ENCODE measurements around the gene SLC6A20. TPM values are rescaled to one million over a fixed set of nuclear protein-coding genes. Genes with fewer than 3 reads are reported as not detected.

SLC6A20 gene
- total RNA-seq, 1 experiment from 2014 or later = 0.89 TPM

- H3K79me2 ChIP-seq (ENCODE audit: insufficient read depth, low read length) = no peaks in the 10 kb centered on the region
- H3K9me2 ChIP-seq (ENCODE audit: insufficient read depth) = no peaks in the 10 kb centered on the region
- intact Hi-C loops (cut with micrococcal nuclease) = no loop called here
- H3K9ac ChIP-seq (ENCODE audit: low read length) = no peak overlapping the region
- H3K9me3 ChIP-seq (ENCODE audit: control insufficient read depth in 1 of 2, insufficient read depth in 1 of 2, low read depth in 1 of 2, low read length in 2 of 2) = no peaks in the 10 kb centered on the region
- no peak for ATAC-seq
- H3K27ac ChIP-seq (ENCODE audit: low read depth, low read length) = no peak overlapping the region
- no peak for DNase-seq (ENCODE audit: low read depth, low spot score)
- no peaks in the 10 kb centered on the region for H3K4me1 ChIP-seq (ENCODE audit: control insufficient read depth in 1 of 2, insufficient read depth in 2 of 2, low read length in 2 of 2)
- H3K36me3 ChIP-seq (ENCODE audit: control insufficient read depth in 1 of 2, insufficient read depth in 2 of 2, low read length in 2 of 2) = peaks cover 16 to 27% of the 10 kb centered on the region in 2 experiments
- CTCF ChIA-PET = no interaction called here
- POLR2A ChIA-PET = no interaction called here
- no peaks in the 10 kb centered on the region for H3K27me3 ChIP-seq (ENCODE audit: insufficient read depth, low read length)
- H2AFZ ChIP-seq (ENCODE audit: low read depth, low read length, poor library complexity, severe bottlenecking) = no peak overlapping the region
- H4K20me1 ChIP-seq (ENCODE audit: insufficient read depth) = no peaks in the 10 kb centered on the region
- no peak overlapping the region for H3K4me2 ChIP-seq (ENCODE audit: low read length)
- TF ChIP-seq SRF (IDR thresholded peaks at IDR 0.05; ENCODE audit: low read depth) = no peak
- RAD21 ChIA-PET (ENCODE audit: low non-redundant PET in 1 of 2, low total read pairs in 2 of 2, uncharacterized antibody in 2 of 2, unreplicated experiment in 2 of 2) = no interaction called here
- no TSS peak for BruUV-seq (replicated peaks)
- H3K4me3 ChIP-seq (replicated peaks in 1 of 2; ENCODE audit: low read depth in 1 of 2, low read length in 2 of 2) = no peak overlapping the region
These were observed 59.6 kb downstream of the SLC6A20 start for GRCh38 chr3:45736707-45737106.

DNA sequence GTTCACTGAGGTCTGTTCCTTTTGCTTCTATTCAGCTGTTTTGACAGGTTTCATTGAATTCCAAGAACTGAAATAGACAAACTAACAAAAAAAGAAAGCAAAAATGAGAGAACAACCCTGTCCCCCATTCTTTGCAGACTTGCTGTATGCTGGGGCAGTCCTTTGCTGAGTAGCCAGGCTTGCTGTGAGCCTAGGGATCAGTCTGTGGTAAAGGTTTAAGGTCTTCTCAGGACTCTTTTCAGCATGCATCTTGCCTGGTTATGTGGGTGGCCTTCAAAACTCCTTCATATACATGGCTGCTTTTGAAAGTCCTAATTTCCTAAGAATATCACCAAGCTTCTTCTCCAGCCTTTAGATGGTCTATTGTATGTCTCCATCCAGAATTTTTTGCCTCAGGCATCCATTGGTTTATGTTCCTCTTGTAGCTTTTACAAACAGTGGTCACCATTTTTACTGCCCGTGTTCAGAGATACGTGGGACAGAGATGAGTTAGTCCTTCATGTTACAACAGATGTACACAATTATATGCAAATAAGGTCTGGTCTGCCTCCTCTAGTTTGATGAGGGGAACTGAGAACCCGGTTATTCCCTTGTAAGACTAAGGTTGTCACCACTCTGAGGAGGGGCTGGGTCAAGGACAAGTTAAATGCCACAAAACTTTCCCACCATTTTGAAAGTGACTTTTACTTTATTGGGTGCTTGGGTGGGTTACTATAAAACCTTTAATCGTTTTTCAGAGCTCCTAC is 65.8 kb downstream of the SLC6A20 start:
- ATAC-seq (no peak), DNase-seq (ENCODE audit: low read depth, low spot score) (no peak)
- H3K79me2 ChIP-seq (ENCODE audit: insufficient read depth, low read length) = no peaks in the 10 kb centered on the region
- H3K9me3 ChIP-seq (ENCODE audit: control insufficient read depth in 1 of 2, insufficient read depth in 1 of 2, low read depth in 1 of 2, low read length in 2 of 2) = no peaks in the 10 kb centered on the region
- no peak overlapping the region for H3K9ac ChIP-seq (ENCODE audit: low read length)
- no peak overlapping the region for H3K27ac ChIP-seq (ENCODE audit: low read depth, low read length)
- H3K36me3 ChIP-seq (ENCODE audit: control insufficient read depth in 1 of 2, insufficient read depth in 2 of 2, low read length in 2 of 2) = peaks cover 9 to 12% of the 10 kb centered on the region in 2 experiments; a peak in 3 of 4 replicates
- RAD21 ChIA-PET (ENCODE audit: low non-redundant PET in 1 of 2, low total read pairs in 2 of 2, uncharacterized antibody in 2 of 2, unreplicated experiment in 2 of 2) = no interaction called here
- no peaks in the 10 kb centered on the region for H3K4me1 ChIP-seq (ENCODE audit: control insufficient read depth in 1 of 2, insufficient read depth in 2 of 2, low read length in 2 of 2)
- CTCF ChIA-PET = no interaction called here
- no peaks in the 10 kb centered on the region for H4K20me1 ChIP-seq (ENCODE audit: insufficient read depth)
- TF ChIP-seq, protein P1, sequence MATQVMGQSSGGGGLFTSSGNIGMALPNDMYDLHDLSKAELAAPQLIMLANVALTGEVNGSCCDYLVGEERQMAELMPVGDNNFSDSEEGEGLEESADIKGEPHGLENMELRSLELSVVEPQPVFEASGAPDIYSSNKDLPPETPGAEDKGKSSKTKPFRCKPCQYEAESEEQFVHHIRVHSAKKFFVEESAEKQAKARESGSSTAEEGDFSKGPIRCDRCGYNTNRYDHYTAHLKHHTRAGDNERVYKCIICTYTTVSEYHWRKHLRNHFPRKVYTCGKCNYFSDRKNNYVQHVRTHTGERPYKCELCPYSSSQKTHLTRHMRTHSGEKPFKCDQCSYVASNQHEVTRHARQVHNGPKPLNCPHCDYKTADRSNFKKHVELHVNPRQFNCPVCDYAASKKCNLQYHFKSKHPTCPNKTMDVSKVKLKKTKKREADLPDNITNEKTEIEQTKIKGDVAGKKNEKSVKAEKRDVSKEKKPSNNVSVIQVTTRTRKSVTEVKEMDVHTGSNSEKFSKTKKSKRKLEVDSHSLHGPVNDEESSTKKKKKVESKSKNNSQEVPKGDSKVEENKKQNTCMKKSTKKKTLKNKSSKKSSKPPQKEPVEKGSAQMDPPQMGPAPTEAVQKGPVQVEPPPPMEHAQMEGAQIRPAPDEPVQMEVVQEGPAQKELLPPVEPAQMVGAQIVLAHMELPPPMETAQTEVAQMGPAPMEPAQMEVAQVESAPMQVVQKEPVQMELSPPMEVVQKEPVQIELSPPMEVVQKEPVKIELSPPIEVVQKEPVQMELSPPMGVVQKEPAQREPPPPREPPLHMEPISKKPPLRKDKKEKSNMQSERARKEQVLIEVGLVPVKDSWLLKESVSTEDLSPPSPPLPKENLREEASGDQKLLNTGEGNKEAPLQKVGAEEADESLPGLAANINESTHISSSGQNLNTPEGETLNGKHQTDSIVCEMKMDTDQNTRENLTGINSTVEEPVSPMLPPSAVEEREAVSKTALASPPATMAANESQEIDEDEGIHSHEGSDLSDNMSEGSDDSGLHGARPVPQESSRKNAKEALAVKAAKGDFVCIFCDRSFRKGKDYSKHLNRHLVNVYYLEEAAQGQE (IDR thresholded peaks at IDR 0.05; ENCODE audit: low read depth) = no peak
- TF ChIP-seq EZH2 (IDR thresholded peaks at IDR 0.05) (no peak), FOSL1 (IDR thresholded peaks at IDR 0.05; ENCODE audit: low read depth) (no peak), MAX (IDR thresholded peaks at IDR 0.05) (no peak), ZFX (IDR thresholded peaks at IDR 0.05) (no peak)
- no peaks in the 10 kb centered on the region for H3K27me3 ChIP-seq (ENCODE audit: insufficient read depth, low read length)
- H3K4me2 ChIP-seq (ENCODE audit: low read length) = no peak overlapping the region
- BruUV-seq (replicated peaks) = no TSS peak
- H3K9me2 ChIP-seq (ENCODE audit: insufficient read depth) = no peaks in the 10 kb centered on the region
- intact Hi-C loops (cut with micrococcal nuclease) = no loop called here
- POLR2A ChIA-PET = no interaction called here
- no peak overlapping the region for H3K4me3 ChIP-seq (replicated peaks in 1 of 2; ENCODE audit: low read depth in 1 of 2, low read length in 2 of 2)
- no peak overlapping the region for H2AFZ ChIP-seq (ENCODE audit: low read depth, low read length, poor library complexity, severe bottlenecking)
